GM12878 (cell line): ENCODE data around the gene FGD5. TPM values are rescaled to one million over a fixed set of nuclear protein-coding genes. Genes with fewer than 3 reads are reported as not detected.

Experiments
- ATAC-seq: fragments of 200-7000 bp; cut with Tn5 transposase; 3 replicates; pipeline ENCODE4 v1.9.1; 2020; ENCODE audit warnings: mild to moderate bottlenecking, moderate library complexity
- BruUV-seq: library from RNA; stranded (reverse); fragments of 400-500 nt; replicated peaks from 2 replicates; lab custom pipeline; 2021; lab: Mats Ljungman, UMichigan
- CTCF ChIA-PET: fragments of 300-600 bp; sonication (Branson Sonifier 250); formaldehyde crosslinking; extraction: SDS; loops from one replicate; lab custom pipeline; 2021; ENCODE audit warnings: inconsistent platforms; lab: Yijun Ruan, JAX
- POLR2A ChIA-PET: fragments of 350-600 bp; formaldehyde crosslinking; extraction: SDS; loops from one replicate; lab custom pipeline; 2021; ENCODE audit warnings: inconsistent platforms; lab: Charles Lee
- RAD21 ChIA-PET: fragments of 300-600 bp; sonication (Branson Sonifier 250); formaldehyde crosslinking; loops from one replicate; lab custom pipeline; 2023; ENCODE audit warnings: antibody characterized with exemption; ENCODE audit not compliant: unreplicated experiment; lab: Charles Lee
- SMC1A ChIA-PET: fragments of 300-600 bp; sonication (Branson Sonifier 250); formaldehyde crosslinking; loops from one replicate; lab custom pipeline; 2023; ENCODE audit not compliant: unreplicated experiment, uncharacterized antibody; lab: Charles Lee
- DNase-seq: peaks from one replicate; pipeline ENCODE4 v3.0.0-alpha.2; 2011; ENCODE audit warnings: low read depth, low spot score
- FAIRE-seq: peaks from 3 replicates; lab custom pipeline; 2011; peaks lifted over from hg19 to GRCh38; lab: Jason Lieb, UNC
- H2AFZ ChIP-seq: 2 replicates; pipeline ENCODE4 v1.6.0; 2011; ENCODE audit warnings: low read depth, low read length, control low read depth; ENCODE audit not compliant: control insufficient read depth
- H3K27ac ChIP-seq: 2 replicates; pipeline ENCODE4 v1.5.1; 2011; ENCODE audit warnings: control low read depth; ENCODE audit not compliant: control insufficient read depth, insufficient read depth
- H3K27me3 ChIP-seq, 2 experiments: replicated peaks in 1 of 2; 2 replicates each; pipeline versions ENCODE4 v1.6.0 to v1.6.1; 2011; ENCODE audit warnings: low read length in 1 of 2; ENCODE audit not compliant: control insufficient read depth in 2 of 2, insufficient read depth in 2 of 2
- H3K36me3 ChIP-seq, 2 experiments: 2 replicates each; pipeline ENCODE4 v1.5.1; 2011; ENCODE audit warnings: low read length in 1 of 2; ENCODE audit not compliant: control insufficient read depth in 2 of 2, insufficient read depth in 2 of 2
- H3K4me1 ChIP-seq: 2 replicates; pipeline ENCODE4 v1.6.1; 2011; ENCODE audit warnings: mild to moderate bottlenecking, low read length, moderate library complexity, mixed read lengths; ENCODE audit not compliant: control insufficient read depth, insufficient read depth
- H3K4me2 ChIP-seq: 2 replicates; pipeline ENCODE4 v1.6.0; 2011; ENCODE audit warnings: control low read depth; ENCODE audit not compliant: control insufficient read depth, insufficient read depth
- H3K4me3 ChIP-seq: fragments of 200-600 bp; sonication (generic); 2 replicates; pipeline ENCODE4 v1.5.1; 2016
- H3K79me2 ChIP-seq: 2 replicates; pipeline ENCODE4 v1.6.0; 2011; ENCODE audit warnings: low read length; ENCODE audit not compliant: control insufficient read depth, insufficient read depth
- H3K9ac ChIP-seq: 2 replicates; pipeline ENCODE4 v1.8.0; 2011; ENCODE audit warnings: low read length, control low read depth, mixed read lengths; ENCODE audit not compliant: control insufficient read depth, insufficient read depth
- H3K9me3 ChIP-seq: replicated peaks from 3 replicates; pipeline ENCODE4 v1.5.1; 2011; ENCODE audit warnings: mild to moderate bottlenecking, low read length; ENCODE audit not compliant: control insufficient read depth, insufficient read depth
- H4K20me1 ChIP-seq: 2 replicates; pipeline ENCODE4 v1.6.0; 2011; ENCODE audit not compliant: control insufficient read depth, insufficient read depth
- ATF7 ChIP-seq: fragments of 450-650 bp; IDR thresholded peaks from 2 replicates; pipeline ENCODE4 v1.6.1; 2016; ENCODE audit warnings: low read depth, mild to moderate bottlenecking
- EP300 ChIP-seq, 2 experiments: fragments of 150-350 bp in 1 of 2; IDR thresholded peaks; 2 replicates each; pipeline ENCODE4 v1.6.1; 2011 to 2012; ENCODE audit warnings: low read depth in 2 of 2, low read length in 2 of 2, borderline replicate concordance in 1 of 2, improper control_type of control experiment in 1 of 2, inconsistent platforms in 1 of 2; ENCODE audit not compliant: control insufficient read depth in 1 of 2
- IRF3 ChIP-seq: fragments of 450-650 bp; IDR thresholded peaks from 2 replicates; pipeline ENCODE4 v1.6.1; 2014; ENCODE audit warnings: mild to moderate bottlenecking
- JUNB ChIP-seq: IDR thresholded peaks from 2 replicates; pipeline ENCODE4 v1.6.1; 2016; ENCODE audit warnings: antibody characterized with exemption, mild to moderate bottlenecking
- POLR2A ChIP-seq: IDR thresholded peaks from 2 replicates; pipeline ENCODE4 v1.6.1; 2011; ENCODE audit warnings: low read depth, mild to moderate bottlenecking, low read length
- RCOR1 ChIP-seq: conservative IDR thresholded peaks from 2 replicates; pipeline ENCODE4 v1.6.1; 2012; ENCODE audit warnings: low read depth, low read length, improper control_type of control experiment
- RUNX3 ChIP-seq: IDR thresholded peaks from 2 replicates; pipeline ENCODE4 v1.6.1; 2012; ENCODE audit warnings: low read length, inconsistent platforms
- SKIL ChIP-seq: fragments of 450-650 bp; IDR thresholded peaks from 2 replicates; pipeline ENCODE4 v1.6.1; 2017; ENCODE audit warnings: mild to moderate bottlenecking, low read depth, inconsistent platforms; ENCODE audit not compliant: poor library complexity, severe bottlenecking
- WGBS: methylation state at CpG from one replicate; pipeline ENCODE4 v1.1.6; 2016; ENCODE audit warnings: low lambda C conversion rate; ENCODE audit not compliant: insufficient replicate concordance, insufficient coverage; ENCODE audit errors: missing lambda C conversion rate; 5-methylcytosine and 5-hydroxymethylcytosine counted together
- in situ Hi-C: fragments of 300-500 bp; cut with MboI; formaldehyde crosslinking; loops from 9 replicates; pipeline ENCODE4 v1.14.3; 2018; ENCODE audit warnings: mixed read lengths
- intact Hi-C: fragments of 100-400 bp; cut with micrococcal nuclease; formaldehyde crosslinking; loops from one replicate; pipeline ENCODE4 v1.14.2; 2022; ENCODE audit not compliant: unreplicated experiment
- polyA plus RNA-seq, 11 experiments: library from polyadenylated mRNA; depleted of rRNA in 4 of 11; unstranded in 6 of 11; stranded (reverse) in 5 of 11; fragments of >200 nt; fragmentation: Nextera tagmentation in 4 of 11; fragmentation: Illumina TruSeq in 1 of 11; extraction: Ambion mirVana in 4 of 11; extraction: Trizol in 1 of 11; gene quantifications; 1 replicate in 1 of 11; 2 replicates in 10 of 11; pipeline versions ENCODE4 v1.2.1 to v1.2.3, GENCODE V29; 2011 to 2016; ENCODE audit warnings: inconsistent platforms in 2 of 11, missing spikeins in 2 of 11, low read depth in 1 of 11
- total RNA-seq, 4 experiments: library from RNA; depleted of rRNA in 3 of 4; stranded (reverse); fragments of >200 nt in 3 of 4; fragmentation: Illumina TruSeq in 1 of 4; extraction: Trizol in 1 of 4; gene quantifications; 2 replicates each; pipeline versions ENCODE4 v1.2.1 to v1.2.3, GENCODE V29; 2013 to 2021

The FGD5 gene
- total and polyA plus RNA-seq, 10 of the 15 experiments (the other 5 are each of a cell fraction or from before 2014, with no cell fraction given) = 0.03 to 0.13 (median 0.11) TPM; not detected in 3

GRCh38 chr3:14918356-14918860, 99.6 kb downstream of the FGD5 start:
- in situ Hi-C loops (no loop called here), intact Hi-C loops (no loop called here)
- no peaks in the 10 kb centered on the region for H3K9me3 ChIP-seq
- no peaks in the 10 kb centered on the region for H3K27me3 ChIP-seq
- 37% methylated on average over 13 of the region's 13 CpGs for WGBS
- DNase-seq (no peak), ATAC-seq (no peak), FAIRE-seq (no peak)
- SMC1A ChIA-PET = interaction anchor here (1.2 kb wide), 1 partner anchor 137 kb away, joined by 3 read pairs; no protein-coding TSS in a partner anchor
- no peak overlapping the region for H3K4me2 ChIP-seq
- H4K20me1 ChIP-seq = no peaks in the 10 kb centered on the region
- H3K9ac ChIP-seq = no peak overlapping the region
- RAD21 ChIA-PET = no interaction called here
- TF ChIP-seq EP300 (IDR thresholded peaks at IDR 0.05; ENCODE audit: borderline replicate concordance in 1 of 2, control insufficient read depth in 1 of 2, low read depth in 2 of 2, low read length in 2 of 2) (no peak), IRF3 (no peak), POLR2A (no peak), JUNB (no peak), SKIL (no peak), RUNX3 (no peak), ATF7 (no peak), RCOR1 (no peak)
- no TSS peak for BruUV-seq
- H3K79me2 ChIP-seq = no peaks in the 10 kb centered on the region
- CTCF ChIA-PET = interaction anchor here (0.6 to 1.2 kb wide), 3 partner anchors 94 to 282 kb away, joined by 3 read pairs; no protein-coding TSS in a partner anchor
- H2AFZ ChIP-seq = no peak overlapping the region
- POLR2A ChIA-PET = no interaction called here
- H3K36me3 ChIP-seq = no peaks in the 10 kb centered on the region
- H3K4me3 ChIP-seq = no peak overlapping the region
- no peak overlapping the region for H3K27ac ChIP-seq
- H3K4me1 ChIP-seq = no peaks in the 10 kb centered on the region
